A549 treated with CORT108297 at 1 μM for 4 hours (cell line): ENCODE measurements around the gene STMP1. TPM values are rescaled to one million over a fixed set of nuclear protein-coding genes. Genes with fewer than 3 reads are reported as not detected.

Source experiments
- total RNA-seq: library from RNA; stranded (reverse); fragments of 200-300 nt; extraction: Qiagen RNA extraction; gene quantifications from 5 replicates; pipeline ENCODE4 v1.2.3, GENCODE V29; 2022

Gene STMP1
- 29.9 to 34.8 TPM (median 30.6 TPM) in 5 replicates for total RNA-seq

DNA sequence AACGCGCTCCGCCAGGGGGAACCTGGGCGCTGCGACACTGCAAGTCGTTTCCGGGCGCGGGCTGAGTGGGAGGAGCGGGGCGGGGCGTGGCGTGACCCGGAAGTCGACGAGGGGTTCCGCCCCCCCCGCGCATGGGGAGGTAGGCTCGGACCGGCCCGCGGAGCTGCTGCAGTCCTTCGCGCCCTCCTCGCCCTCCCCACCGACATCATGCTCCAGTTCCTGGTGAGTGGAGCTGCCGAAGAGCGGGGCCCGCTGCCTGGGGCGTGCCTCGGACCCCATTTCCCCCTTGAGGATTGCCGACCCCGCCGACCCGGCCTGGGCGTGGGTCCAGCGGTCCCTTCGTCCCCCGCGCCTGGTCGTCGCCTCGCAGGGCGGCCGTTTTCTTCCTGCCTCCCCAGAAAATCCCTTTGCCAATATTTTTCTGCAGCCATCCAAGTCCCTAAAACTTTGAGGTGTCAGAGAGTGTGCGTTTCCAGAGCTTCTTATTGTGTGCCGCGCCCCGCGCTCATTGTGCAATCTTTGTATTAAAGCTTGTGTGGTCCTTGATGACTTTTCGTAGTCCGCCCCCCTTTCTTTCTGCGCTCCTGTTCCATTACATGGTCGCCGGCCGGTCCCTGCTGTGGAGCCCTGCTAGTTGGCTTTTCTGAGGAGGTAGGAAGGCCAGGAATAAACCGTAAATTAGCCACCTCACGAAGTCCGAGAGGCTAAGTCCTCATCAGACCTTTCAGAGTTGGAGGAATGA is at the start of gene STMP1:
TSS of gene STMP1 (plus strand) at position 142 of the 742 bp plus-strand sequence.

Other genes starting within 250 kb of the STMP1 start
- gene CNOT4, start 152.4 kb upstream of the STMP1 start, total RNA-seq = 10.5 to 11.8 TPM (median 10.7 TPM) in 5 replicates
- 47.3 to 51.3 TPM (median 48.5 TPM) in 5 replicates for gene NUP205, start 104.6 kb upstream of the STMP1 start, total RNA-seq
- gene SLC13A4, start 65.7 kb downstream of the STMP1 start, total RNA-seq = not detected in 5 replicates
- 0.07 to 0.08 TPM in 2 of 5 replicates, not detected in the others for gene FAM180A, start 86.3 kb downstream of the STMP1 start, total RNA-seq